ENCODE results near the gene GOLGA7B.
"Not testable (repeated sequence)": the region's sequence is repeated elsewhere in the genome, so short reads cannot be mapped to it uniquely, and the experiment has no call there.

Gene GOLGA7B

DNA sequence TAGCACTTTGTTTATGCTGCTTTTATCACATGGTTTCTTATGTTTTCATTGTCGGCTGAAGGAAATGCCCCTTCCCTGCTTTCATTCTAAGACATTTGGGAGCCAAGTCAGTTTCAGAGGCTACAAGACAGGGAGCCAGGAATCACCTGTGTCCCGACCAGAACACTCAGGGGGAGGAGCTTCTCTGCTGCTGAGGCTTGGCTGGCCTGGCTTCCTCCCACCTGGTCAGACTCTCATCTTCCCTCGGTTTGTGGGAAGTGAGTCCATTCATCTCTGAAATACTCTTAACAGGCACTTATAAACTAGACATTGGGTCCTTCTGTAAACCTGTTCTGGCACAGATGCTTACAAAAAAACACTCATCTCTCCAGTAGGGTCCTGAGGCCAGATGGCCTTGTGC, 19.6 kb upstream of the GOLGA7B start:
- H3K36me3 ChIP-seq (ENCODE audit: insufficient read depth) = no peaks in the 10 kb centered on the region
- H2AFZ ChIP-seq (ENCODE audit: low read depth) = no peak overlapping the region
- TF ChIP-seq, protein P1, sequence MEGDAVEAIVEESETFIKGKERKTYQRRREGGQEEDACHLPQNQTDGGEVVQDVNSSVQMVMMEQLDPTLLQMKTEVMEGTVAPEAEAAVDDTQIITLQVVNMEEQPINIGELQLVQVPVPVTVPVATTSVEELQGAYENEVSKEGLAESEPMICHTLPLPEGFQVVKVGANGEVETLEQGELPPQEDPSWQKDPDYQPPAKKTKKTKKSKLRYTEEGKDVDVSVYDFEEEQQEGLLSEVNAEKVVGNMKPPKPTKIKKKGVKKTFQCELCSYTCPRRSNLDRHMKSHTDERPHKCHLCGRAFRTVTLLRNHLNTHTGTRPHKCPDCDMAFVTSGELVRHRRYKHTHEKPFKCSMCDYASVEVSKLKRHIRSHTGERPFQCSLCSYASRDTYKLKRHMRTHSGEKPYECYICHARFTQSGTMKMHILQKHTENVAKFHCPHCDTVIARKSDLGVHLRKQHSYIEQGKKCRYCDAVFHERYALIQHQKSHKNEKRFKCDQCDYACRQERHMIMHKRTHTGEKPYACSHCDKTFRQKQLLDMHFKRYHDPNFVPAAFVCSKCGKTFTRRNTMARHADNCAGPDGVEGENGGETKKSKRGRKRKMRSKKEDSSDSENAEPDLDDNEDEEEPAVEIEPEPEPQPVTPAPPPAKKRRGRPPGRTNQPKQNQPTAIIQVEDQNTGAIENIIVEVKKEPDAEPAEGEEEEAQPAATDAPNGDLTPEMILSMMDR (conservative IDR thresholded peaks at IDR 0.05; ENCODE audit: low read depth, low read length) = no peak
- no peaks in the 10 kb centered on the region for H3K4me1 ChIP-seq (ENCODE audit: low read depth, poor library complexity, severe bottlenecking)
- no peak overlapping the region for H3K4me3 ChIP-seq (IDR thresholded peaks at IDR 0.05; ENCODE audit: insufficient read depth, low read depth, low read length)
- H3K27ac ChIP-seq = no peak overlapping the region
- no peak overlapping the region for H3K4me2 ChIP-seq
- H3K27me3 ChIP-seq (ENCODE audit: insufficient read depth, low read depth) = no peaks in the 10 kb centered on the region
- no peaks in the 10 kb centered on the region for H3K79me2 ChIP-seq (ENCODE audit: insufficient read depth, low read depth)
- no peaks in the 10 kb centered on the region for H4K20me1 ChIP-seq (ENCODE audit: insufficient read depth)
- no peak overlapping the region for H3K9ac ChIP-seq

DNA sequence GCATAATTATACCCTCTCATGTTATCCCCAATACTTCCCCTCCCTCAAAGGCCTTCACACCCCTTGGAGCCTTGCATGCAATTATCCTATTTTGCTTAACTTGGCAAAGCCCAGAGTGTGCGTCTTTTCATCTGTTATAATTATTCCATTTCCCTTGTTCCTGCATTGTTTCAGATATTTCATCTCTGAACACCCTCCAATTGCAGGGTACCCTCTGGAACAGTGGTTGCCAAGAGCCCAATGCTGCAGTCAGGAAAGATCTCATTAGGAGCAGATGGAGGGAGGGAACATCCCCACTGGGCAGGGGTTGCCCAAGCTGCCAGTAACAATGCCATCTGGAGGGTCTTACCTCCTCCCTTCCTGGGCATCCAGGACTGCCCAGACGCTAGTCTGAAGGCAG, 18.4 kb upstream of the GOLGA7B start:
- H3K4me1 ChIP-seq (ENCODE audit: low read depth, poor library complexity, severe bottlenecking) = no peaks in the 10 kb centered on the region
- no peak overlapping the region for H3K4me2 ChIP-seq
- H3K36me3 ChIP-seq (ENCODE audit: insufficient read depth) = no peaks in the 10 kb centered on the region
- H3K27ac ChIP-seq = no peak overlapping the region
- no peaks in the 10 kb centered on the region for H3K27me3 ChIP-seq (ENCODE audit: insufficient read depth, low read depth)
- no peak overlapping the region for H3K4me3 ChIP-seq (IDR thresholded peaks at IDR 0.05; ENCODE audit: insufficient read depth, low read depth, low read length)
- TF ChIP-seq, protein P1 (conservative IDR thresholded peaks at IDR 0.05; ENCODE audit: low read depth, low read length) = no peak
- H3K79me2 ChIP-seq (ENCODE audit: insufficient read depth, low read depth) = no peaks in the 10 kb centered on the region
- H4K20me1 ChIP-seq (ENCODE audit: insufficient read depth) = no peaks in the 10 kb centered on the region
- H3K9ac ChIP-seq = no peak overlapping the region
- H2AFZ ChIP-seq (ENCODE audit: low read depth) = no peak overlapping the region

DNA sequence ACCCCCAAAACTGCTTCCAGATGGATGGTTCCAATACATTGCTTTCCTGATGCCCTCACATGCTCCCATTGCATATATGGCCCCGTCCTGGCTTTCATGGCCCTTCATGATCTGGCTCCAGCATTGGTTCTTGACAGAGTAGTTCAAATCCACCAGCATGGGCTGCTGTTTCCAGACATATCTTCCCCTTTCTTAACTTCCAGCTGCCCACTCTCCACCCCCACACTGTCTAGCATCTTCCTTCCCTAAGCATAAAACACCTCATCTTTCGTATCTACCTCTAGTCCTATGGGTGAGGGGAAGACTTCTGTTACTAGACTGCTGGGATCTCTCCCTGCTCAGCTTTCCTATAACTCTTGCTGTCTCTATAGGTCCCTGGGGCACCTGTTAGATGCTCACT, 13.2 kb upstream of the GOLGA7B start:
- H3K27ac ChIP-seq = no peak overlapping the region
- H3K4me2 ChIP-seq = no peak overlapping the region
- TF ChIP-seq, protein P1 (conservative IDR thresholded peaks at IDR 0.05; ENCODE audit: low read depth, low read length) = no peak
- H3K36me3 ChIP-seq (ENCODE audit: insufficient read depth) = no peaks in the 10 kb centered on the region
- no peaks in the 10 kb centered on the region for H4K20me1 ChIP-seq (ENCODE audit: insufficient read depth)
- no peaks in the 10 kb centered on the region for H3K27me3 ChIP-seq (ENCODE audit: insufficient read depth, low read depth)
- no peaks in the 10 kb centered on the region for H3K4me1 ChIP-seq (ENCODE audit: low read depth, poor library complexity, severe bottlenecking)
- H3K4me3 ChIP-seq (IDR thresholded peaks at IDR 0.05; ENCODE audit: insufficient read depth, low read depth, low read length) = no peak overlapping the region
- no peak overlapping the region for H3K9ac ChIP-seq
- no peak overlapping the region for H2AFZ ChIP-seq (ENCODE audit: low read depth)
- no peaks in the 10 kb centered on the region for H3K79me2 ChIP-seq (ENCODE audit: insufficient read depth, low read depth)

DNA sequence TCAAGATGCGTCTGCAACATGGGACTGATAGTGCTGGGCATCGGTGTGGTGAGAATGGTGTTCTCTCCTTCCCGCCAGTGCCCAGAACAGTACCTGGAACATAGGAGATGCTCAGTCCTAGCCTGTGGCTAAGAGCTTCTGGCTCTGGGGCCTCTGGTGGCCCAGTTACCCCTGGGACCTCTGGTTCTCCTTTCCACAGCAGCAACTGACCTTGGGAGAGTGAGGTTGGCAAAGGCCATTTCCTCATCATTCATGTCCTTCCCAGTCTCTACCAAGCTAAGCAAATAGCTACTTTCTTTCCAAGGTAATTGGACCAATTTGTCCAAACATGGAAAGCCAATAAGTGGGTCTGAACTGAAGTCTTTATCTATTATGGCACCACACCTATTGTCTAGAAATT, 11.6 kb upstream of the GOLGA7B start:
- H3K27ac ChIP-seq = no peak overlapping the region
- no peaks in the 10 kb centered on the region for H4K20me1 ChIP-seq (ENCODE audit: insufficient read depth)
- H3K4me2 ChIP-seq = no peak overlapping the region
- TF ChIP-seq, protein P1 (conservative IDR thresholded peaks at IDR 0.05; ENCODE audit: low read depth, low read length) = no peak
- H3K9ac ChIP-seq = no peak overlapping the region
- H3K4me3 ChIP-seq (IDR thresholded peaks at IDR 0.05; ENCODE audit: insufficient read depth, low read depth, low read length) = no peak overlapping the region
- H3K4me1 ChIP-seq (ENCODE audit: low read depth, poor library complexity, severe bottlenecking) = no peaks in the 10 kb centered on the region
- H3K36me3 ChIP-seq (ENCODE audit: insufficient read depth) = no peaks in the 10 kb centered on the region
- no peaks in the 10 kb centered on the region for H3K79me2 ChIP-seq (ENCODE audit: insufficient read depth, low read depth)
- H3K27me3 ChIP-seq (ENCODE audit: insufficient read depth, low read depth) = no peaks in the 10 kb centered on the region
- no peak overlapping the region for H2AFZ ChIP-seq (ENCODE audit: low read depth)

DNA sequence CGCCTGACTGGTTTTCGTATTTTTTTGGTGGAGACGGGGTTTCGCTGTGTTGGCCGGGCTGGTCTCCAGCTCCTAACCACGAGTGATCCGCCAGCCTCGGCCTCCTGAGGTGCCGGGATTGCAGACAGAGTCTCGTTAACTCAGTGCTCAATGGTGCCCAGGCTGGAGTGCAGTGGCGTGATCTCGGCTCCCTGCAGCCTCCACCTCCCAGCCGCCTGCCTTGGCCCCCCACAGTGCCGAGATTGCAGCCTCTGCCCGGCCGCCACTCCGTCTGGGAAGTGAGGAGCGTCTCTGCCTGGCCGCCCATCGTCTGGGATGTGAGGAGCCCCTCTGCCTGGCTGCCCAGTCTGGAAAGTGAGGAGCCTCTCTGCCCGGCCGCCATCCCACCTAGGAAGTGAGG, 8.5 kb upstream of the GOLGA7B start:
- H3K27me3 ChIP-seq (ENCODE audit: insufficient read depth, low read depth); H4K20me1 ChIP-seq (ENCODE audit: insufficient read depth); H3K4me1 ChIP-seq (ENCODE audit: low read depth, poor library complexity, severe bottlenecking); H3K36me3 ChIP-seq (ENCODE audit: insufficient read depth); H3K4me2 ChIP-seq; H3K27ac ChIP-seq; H3K79me2 ChIP-seq (ENCODE audit: insufficient read depth, low read depth); H2AFZ ChIP-seq (ENCODE audit: low read depth); H3K4me3 ChIP-seq (IDR thresholded peaks at IDR 0.05; ENCODE audit: insufficient read depth, low read depth, low read length); H3K9ac ChIP-seq: not testable (repeated sequence)

DNA sequence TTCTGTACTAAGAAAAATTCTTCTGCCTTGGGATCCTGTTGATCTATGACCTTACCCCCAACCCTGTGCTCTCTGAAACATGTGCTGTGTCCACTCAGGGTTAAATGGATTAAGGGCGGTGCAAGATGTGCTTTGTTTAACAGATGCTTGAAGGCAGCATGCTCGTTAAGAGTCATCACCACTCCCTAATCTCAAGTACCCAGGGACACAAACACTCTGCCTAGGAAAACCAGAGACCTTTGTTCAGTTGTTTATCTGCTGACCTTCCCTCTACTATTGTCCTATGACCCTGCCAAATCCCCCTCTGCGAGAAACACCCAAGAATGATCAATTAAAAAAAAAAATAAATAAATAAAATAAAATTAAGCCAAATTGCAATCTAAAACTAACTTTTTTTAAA, 7.5 kb upstream of the GOLGA7B start:
- H4K20me1 ChIP-seq (ENCODE audit: insufficient read depth); H3K36me3 ChIP-seq (ENCODE audit: insufficient read depth); H3K4me3 ChIP-seq (IDR thresholded peaks at IDR 0.05; ENCODE audit: insufficient read depth, low read depth, low read length); H3K4me2 ChIP-seq; H3K27ac ChIP-seq; H3K4me1 ChIP-seq (ENCODE audit: low read depth, poor library complexity, severe bottlenecking); H2AFZ ChIP-seq (ENCODE audit: low read depth); H3K79me2 ChIP-seq (ENCODE audit: insufficient read depth, low read depth); H3K27me3 ChIP-seq (ENCODE audit: insufficient read depth, low read depth); H3K9ac ChIP-seq: not testable (repeated sequence)

Data from KMS-11 (cell line).